NK-92 (cell line): Measurements from ENCODE around the gene SCAND1.
"Not testable (repeated sequence)": the region's sequence is repeated elsewhere in the genome, so short reads cannot be mapped to it uniquely, and the experiment has no call there.

ENCODE experiments used
- DNase-seq: peaks from one replicate; lab custom pipeline; 2025; ENCODE audit not compliant: unreplicated experiment; lab: John Stamatoyannopoulos, UW

SCAND1 gene

GRCh38 chr20:35963878-35964277 lies 9.6 kb upstream of the SCAND1 start:
- no peak for DNase-seq

GRCh38 chr20:35959291-35959690 lies 5.0 kb upstream of the SCAND1 start:
- not testable (repeated sequence) for DNase-seq

DNA sequence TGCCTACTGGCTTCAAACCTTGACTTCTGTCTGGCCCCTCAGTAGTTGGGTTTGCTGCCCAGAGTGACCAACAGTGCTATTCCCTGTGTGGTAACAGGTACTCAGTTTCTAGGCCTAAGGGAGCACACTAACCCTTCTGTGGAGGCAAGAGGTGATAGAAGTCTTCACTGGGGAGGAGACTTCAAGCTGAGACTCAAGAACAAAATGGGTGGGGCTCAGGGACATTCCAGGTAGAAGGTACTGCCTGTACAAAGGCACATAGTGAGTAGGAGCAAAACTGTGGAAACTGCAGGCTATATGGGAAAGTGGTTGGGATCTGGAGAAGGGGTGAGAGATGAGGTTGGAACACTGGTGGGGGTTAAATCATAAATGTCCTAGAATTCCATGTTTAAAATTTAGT lies 2.3 kb upstream of the SCAND1 start:
- no peak for DNase-seq

GRCh38 chr20:35954907-35955251 lies 577 bp upstream of the SCAND1 start:
- no peak for DNase-seq

DNA sequence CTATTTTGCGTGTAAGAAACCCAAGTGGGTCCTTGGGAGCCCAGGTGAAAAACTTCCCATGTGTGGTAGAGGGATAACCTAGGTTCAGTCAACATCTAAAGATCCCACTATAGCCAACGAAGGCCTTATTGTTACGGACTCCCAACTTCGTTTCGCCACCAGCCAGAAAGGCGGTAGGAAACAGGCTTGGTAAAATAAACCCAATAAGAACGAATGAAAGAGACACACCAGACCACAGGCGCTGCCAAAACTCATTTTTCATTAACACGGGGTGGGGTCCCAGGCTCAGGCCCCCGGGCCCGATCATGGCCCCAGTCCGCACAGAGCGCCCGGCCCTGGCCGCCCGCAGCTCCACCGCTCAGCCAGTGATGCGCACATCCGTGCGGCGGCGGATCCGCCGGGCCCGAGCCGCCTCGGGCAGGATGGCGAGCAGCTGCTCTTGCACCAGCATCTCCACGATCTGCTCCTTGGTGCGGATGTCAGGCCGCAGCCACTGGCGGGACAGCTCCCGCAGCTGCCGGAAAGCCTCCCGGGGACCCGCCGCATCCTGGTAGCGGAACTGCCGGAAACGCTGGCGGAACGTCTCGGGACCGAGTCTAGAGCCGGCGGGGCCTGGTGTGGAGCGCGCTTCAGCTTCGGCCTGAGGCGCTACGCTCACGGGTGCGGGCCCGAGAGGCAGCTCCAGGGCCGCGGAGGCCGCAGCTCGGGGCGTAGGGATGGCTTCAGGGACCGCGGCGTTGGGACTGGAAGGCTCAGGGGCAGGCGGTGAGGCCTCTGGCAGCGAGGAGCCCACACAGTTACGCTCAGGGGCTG lies 709 bp downstream of the SCAND1 start:
- DNase-seq = no peak

DNA sequence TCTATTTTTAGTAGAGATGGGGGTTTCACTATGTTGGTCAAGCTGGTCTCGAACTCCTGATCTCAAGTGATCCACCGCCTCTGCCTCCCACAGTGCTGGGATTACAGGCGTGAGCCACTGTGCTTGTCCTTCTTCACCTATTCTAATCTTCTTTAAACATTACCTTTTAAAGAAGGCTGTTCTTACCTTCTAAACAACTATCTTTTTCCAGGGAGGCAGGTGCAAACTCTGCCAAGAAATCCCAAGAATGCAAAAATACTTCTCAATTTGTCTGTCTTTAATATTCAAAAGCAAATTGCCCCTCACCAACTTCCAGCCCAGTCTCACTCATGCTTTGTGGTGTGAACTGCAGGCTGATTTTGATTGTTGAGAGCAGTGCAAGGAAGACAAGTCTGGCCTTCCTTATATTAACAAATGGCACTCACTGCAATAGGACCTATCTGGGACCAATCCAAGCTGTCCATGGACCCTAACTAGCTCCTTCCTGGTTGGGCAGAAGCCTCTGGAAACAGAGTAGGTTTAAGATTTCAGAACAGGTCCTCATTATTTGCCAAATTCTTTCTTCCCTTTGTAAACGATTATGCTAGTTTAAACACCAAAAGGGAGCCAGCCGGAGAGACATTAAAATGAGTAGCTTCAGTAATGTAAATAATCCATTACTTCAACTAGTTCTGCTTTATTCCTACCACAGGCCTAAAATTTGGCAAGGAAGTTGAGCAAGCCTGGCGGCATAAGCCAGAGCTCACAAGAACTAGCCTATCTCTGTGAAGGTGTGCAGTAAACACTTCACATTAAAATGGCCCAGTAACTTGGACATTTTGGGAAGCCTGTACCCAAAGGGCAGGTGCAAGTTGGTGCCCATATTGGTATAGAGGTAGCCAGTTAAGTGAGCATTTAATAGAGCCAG lies 1.6 kb downstream of the SCAND1 start:
- DNase-seq = no peak

DNA sequence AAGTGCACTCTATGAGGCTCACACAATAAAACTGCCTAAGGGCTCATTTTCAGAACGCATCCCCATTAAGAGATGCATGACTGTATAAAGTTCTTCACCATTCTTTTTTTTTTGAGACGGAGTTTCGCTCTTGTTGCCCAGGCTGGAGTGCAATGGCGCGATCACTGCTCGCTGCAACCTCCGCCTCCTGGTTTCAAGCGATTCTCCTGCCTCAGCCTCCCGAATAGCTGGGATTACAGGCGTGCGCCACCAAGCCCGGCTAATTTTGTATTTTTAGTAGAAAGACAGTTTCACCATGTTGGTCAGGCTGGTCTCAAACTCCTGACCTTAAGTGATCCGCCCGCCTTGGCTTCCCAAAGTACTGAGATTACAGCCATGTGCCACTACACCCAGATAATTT lies 2.2 kb downstream of the SCAND1 start:
- DNase-seq = not testable (repeated sequence)

DNA sequence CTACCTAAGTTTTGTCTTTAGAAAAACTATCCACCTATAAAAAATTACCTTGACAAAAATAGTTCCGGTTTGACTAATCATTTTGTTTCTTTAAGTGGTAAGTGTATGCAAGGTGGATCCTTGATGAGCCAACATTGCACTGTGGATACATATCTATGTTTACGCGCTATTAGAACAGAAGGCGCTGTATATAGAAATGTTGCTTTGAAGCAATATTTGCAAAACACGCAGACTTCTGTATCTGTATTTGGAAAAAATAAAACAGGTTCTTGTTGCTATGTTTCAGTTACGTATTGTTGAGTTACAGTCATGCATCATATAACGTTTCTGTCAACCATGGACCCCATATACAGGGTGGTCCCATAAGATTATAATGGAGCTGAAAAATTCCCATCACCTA lies 4.2 kb downstream of the SCAND1 start:
- no peak for DNase-seq

- no peak for DNase-seq
Observed at GRCh38 chr20:35947907-35948306, 6.4 kb downstream of the SCAND1 start.

DNA sequence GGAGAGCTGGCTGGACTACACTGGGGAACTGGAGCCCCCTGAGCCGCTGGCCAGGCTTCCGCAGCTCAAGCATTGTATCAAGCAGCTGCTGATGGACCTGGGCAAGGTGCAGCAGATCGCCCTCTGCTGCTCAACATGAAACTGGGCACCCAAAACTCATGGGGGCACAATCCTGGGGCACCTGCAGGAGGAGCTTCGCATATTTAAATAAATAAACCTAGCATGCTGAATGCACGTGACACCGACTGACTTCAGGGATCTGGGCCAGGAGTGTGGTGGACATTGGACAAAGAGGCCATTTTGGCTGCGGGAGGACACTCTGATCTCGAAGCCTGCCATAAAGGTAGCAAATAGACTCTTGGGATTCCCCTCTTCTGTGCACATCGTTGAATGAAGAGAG lies 6.8 kb downstream of the SCAND1 start:
- no peak for DNase-seq

DNA sequence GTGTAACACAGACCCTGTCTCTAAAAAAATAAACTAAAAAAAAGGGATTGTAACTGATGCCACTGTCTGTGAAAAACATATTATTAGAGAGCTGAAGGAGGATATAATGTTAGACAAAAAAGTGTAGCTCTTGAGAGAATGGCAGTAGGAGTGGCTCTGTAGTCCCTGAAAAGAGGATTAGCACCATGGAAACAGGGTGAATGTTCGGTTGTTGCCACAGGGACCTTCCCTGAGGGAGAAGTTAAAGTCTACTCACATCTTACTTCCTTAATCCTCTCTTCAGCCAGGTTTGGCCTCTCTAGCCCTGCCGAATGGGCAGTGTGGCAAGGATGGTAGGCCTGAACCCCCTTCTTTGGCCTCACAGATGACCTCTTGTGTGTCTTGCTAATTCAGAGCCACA lies 12.1 kb downstream of the SCAND1 start:
- DNase-seq = no peak

DNA sequence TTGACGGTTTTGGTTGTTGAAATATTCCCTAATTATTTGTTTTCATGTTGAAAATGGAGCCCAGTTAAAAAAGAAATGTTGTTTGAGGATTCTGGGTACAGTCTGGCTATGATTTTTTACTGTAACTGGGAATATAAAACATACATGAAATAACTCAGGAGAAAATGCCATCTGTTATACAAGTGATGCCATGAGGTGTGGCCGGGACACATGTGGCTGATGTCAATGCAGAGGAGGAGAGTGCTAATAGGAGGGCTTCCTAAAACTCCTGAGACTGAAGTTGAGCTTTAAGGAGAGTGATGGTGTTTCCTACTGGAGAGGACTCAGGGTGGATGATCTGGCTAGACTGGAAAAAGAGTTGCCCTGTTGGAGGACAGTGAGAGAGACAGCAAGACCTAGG lies 12.7 kb downstream of the SCAND1 start:
- DNase-seq = no peak

GRCh38 chr20:35939264-35939663 lies 15.0 kb downstream of the SCAND1 start:
- DNase-seq = no peak

- DNase-seq = no peak
Observed at GRCh38 chr20:35934050-35934449, 20.3 kb downstream of the SCAND1 start.

DNA sequence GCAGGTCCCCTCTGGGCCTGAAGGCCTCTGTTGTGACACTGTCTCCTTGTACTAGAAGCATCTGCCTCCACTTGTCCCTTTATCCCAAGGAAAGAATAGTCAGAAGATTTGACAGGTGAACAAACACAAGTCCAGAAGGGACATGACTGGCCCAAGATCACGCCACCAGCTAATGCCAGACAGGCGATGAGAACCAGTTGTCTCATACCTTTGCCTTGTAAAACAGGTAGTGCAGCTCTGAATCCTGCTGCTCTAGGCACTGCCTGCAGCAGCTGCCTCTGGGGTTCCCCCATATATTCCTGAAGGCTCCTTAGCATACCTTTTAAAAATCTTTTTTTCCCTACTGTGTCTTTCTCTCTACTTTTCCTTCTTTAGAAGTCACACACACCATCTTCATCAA lies 25.0 kb downstream of the SCAND1 start:
- no peak for DNase-seq

DNA sequence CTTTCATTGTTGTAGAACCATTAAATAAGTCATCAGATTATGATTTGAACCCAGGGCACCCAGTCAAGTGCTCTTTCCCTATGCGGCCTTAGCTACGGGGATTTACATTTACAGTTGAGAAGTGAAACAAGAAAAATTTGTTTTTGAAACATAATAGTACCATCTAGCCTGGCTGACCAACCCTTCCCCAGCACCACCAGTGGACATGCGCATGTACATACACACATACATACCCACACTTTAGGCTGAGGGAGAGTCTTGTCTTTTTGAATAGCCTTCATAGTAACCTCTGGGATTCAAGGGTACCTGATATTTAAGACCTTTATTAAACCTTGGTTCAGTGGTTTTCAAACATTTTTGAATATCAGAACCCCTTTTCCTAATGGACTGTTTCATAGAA lies 33.8 kb downstream of the SCAND1 start:
- no peak for DNase-seq

DNA sequence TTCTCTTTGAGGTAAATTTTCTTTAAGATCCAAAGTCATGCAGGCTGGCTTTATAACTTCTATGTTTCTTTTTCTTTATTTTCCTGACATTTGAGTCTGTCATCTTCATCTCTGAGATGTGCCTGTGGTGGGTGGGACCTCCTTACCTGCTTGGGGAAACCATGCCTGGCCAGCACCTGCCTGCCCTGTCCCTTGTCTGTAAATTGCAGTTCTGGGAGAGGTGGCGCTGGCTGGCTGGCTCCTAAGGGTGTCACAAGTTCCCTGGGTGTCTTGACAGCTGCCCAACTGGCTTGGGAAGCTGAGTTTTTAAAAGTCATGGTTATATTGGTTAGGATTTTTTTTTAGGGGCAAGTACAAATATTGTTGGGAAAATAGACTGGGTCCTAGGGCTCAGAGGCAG lies 36.3 kb downstream of the SCAND1 start:
- DNase-seq = no peak

- no peak for DNase-seq
Observed at GRCh38 chr20:35917077-35917476, 37.2 kb downstream of the SCAND1 start.

- no peak for DNase-seq
Observed at GRCh38 chr20:35912881-35913280, 41.4 kb downstream of the SCAND1 start.

DNA sequence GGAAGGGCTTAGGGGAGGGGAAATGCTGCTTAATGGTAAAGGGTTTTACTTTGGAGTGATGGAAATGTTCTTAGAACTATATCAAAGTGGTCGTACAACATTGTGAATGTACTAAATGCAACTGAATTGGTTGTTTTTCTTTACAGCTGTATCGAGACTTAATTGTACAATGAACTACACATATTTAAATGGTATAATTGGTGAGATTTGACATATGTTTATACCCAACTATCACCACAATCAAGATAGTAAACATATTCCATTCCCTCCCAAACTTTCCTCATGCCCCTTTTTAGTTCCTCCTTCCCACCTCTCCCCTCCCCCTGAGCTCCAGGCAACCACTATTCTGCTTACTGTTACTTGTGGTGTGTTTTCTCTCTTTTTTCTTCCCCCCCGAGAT lies 44.0 kb downstream of the SCAND1 start:
- no peak for DNase-seq

DNA sequence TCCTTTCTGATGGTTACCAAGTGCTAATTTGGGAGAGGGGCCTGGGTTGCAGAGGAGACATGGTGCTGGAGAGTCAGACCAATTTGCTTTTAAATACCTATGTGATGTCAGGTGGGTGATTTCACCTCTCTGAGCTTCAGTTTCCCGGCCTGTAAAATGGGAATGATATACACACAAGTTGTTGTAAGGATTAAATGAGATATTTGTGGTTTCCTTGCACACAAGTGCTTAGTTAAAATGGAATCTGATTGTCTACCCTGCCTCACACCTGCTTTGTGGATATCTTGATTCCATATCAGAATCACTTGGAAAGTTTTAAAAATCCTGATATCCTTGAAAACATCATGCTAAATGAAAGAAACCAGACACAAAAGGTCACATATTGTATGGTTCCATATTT lies 44.5 kb downstream of the SCAND1 start:
- no peak for DNase-seq

DNA sequence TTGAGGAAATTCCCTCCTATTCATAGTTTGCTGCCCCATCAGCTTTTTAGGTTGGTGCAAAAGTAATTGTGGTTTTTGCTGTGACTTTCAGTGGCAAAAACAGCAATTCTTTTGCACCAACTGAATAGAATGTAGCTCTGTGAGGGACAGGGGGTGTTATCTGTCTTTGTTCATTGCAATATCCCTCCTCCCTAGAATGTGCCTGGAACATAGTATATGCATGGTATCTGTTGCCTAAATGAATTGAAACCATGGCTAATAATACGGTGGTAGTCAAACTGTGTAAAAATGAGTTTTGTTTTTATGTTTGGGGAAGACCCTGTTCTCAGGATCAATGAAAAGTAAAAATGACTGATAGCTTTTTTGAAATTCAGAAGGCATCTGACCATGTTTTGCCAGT lies 45.1 kb downstream of the SCAND1 start:
- no peak for DNase-seq
